Kidney epithelial cell (primary cell): ENCODE data around the gene NOP14. TPM values are rescaled to one million over a fixed set of nuclear protein-coding genes. Genes with fewer than 3 reads are reported as not detected.

Source experiments
- DNase-seq: peaks from one replicate; pipeline ENCODE4 v3.0.0-alpha.2; 2010; ENCODE audit warnings: low read depth
- H3K27me3 ChIP-seq: 2 replicates; pipeline ENCODE4 v1.6.0; 2011; ENCODE audit warnings: low read length; ENCODE audit not compliant: control insufficient read depth, insufficient read depth
- H3K36me3 ChIP-seq: 2 replicates; pipeline ENCODE4 v1.5.1; 2011; ENCODE audit warnings: low read length; ENCODE audit not compliant: control insufficient read depth, insufficient read depth
- H3K4me3 ChIP-seq: 2 replicates; pipeline ENCODE4 v1.5.1; 2011; ENCODE audit warnings: low read depth, mild to moderate bottlenecking, control low read depth, low read length
- CTCF ChIP-seq: IDR thresholded peaks from 2 replicates; pipeline ENCODE4 v1.5.1; 2011; ENCODE audit warnings: mild to moderate bottlenecking, moderate library complexity, low read length, control low read depth, inconsistent platforms; ENCODE audit not compliant: insufficient read depth, poor library complexity, severe bottlenecking
- total RNA-seq: library from RNA; depleted of rRNA; stranded (reverse); fragments of >200 nt; gene quantifications from 2 replicates; pipeline ENCODE4 v1.2.3, GENCODE V29; 2015

Gene NOP14
- total RNA-seq, 1 donor from 2014 or later, result 35.2 TPM

DNA sequence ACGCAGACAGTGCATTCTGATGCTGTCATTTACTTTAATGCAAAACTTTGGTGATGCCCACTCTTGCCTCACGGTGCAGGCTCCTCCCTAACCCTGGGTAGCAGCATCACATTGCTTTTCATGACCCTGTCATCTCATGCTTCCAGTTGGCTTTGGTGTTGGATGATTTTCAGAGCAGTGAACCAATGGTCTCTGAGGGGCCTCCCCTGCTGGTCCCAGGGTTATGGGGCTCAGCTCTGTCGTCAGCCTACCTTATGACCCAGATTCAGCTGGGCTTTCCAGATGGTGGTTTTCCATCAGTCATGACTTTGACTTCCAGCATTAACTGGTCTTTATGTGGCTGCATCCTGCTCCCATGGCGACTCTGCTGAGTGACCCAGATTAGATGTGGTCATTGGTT lies 56.0 kb downstream of the NOP14 start:
- TF ChIP-seq CTCF, result no peak
- no peaks in the 10 kb centered on the region for H3K27me3 ChIP-seq
- no peak for DNase-seq
- peaks cover 6% of the 10 kb centered on the region for H3K36me3 ChIP-seq
- no peak overlapping the region for H3K4me3 ChIP-seq

GRCh38 chr4:2906218-2906617 lies 57.0 kb downstream of the NOP14 start:
- Histone ChIP-seq H3K27me3 (no peaks in the 10 kb centered on the region), H3K4me3 (no peak overlapping the region), H3K36me3 (peaks cover 6% of the 10 kb centered on the region)
- TF ChIP-seq CTCF, result no peak
- no peak for DNase-seq

DNA sequence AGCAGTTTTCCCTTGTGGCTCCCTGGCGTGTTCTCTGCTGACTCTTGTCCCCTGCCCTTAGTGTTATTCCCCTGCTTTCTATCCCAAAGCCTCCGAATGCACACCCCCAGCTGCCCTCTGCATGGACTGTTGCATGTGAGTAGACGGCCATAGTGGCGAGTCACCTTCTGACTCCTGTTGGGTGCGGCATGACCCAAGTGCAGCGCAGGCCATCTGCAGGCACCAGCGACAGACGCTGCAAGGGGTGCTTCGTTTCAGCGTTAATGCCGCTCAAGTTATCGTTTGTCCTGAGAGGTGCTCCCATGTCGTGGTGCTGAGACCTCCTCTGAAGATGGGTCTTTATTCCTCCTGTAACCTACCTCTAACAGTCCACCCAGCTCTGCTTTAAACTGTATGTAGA lies 57.7 kb downstream of the NOP14 start:
- no peak overlapping the region for H3K4me3 ChIP-seq
- H3K36me3 ChIP-seq, result peaks cover 4% of the 10 kb centered on the region
- H3K27me3 ChIP-seq, result no peaks in the 10 kb centered on the region
- DNase-seq, result no peak
- TF ChIP-seq CTCF, result no peak

DNA sequence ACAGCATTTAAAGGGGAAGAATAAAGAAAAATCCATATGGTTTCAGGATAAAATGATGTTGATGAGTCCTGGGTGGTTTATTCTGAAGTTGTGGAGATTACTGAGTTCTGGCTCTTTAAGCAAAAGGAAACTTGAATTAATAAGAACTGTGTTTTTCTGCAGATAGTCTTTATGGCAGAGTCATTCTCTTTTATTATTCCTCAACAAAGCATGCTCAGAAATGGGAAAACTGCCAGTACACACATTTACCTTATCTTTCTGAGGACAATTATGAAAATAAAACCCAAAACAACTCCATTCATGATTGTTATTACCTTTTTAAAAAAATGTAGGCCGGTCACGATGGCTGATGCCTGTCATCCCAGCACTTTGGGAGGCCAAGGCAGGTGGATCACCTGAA lies 61.1 kb downstream of the NOP14 start:
- no peak for DNase-seq
- H3K36me3 ChIP-seq, result peaks cover 6% of the 10 kb centered on the region
- no peak overlapping the region for H3K4me3 ChIP-seq
- H3K27me3 ChIP-seq, result no peaks in the 10 kb centered on the region
- TF ChIP-seq CTCF, result no peak

DNA sequence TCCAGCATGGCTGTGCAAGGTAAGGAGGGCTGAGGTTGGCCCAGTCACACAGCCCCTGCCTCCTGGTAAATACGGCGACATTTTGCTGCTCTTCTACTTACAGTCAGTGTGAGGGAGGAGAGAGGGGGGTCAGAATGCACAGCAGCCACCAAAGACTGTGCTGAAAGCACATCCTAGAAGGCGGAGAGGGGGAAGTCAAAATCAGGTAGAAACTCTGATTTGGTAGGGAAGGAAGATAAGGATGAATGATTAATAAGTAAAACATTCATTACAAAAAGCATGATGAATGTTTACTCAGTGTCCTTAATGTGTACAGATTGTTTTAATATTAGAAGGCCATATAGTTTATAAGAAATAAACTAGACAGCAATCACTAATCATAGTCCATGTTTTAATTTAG lies 62.0 kb downstream of the NOP14 start:
- DNase-seq, result no peak
- Histone ChIP-seq H3K27me3 (no peaks in the 10 kb centered on the region), H3K4me3 (no peak overlapping the region), H3K36me3 (peaks cover 6% of the 10 kb centered on the region)
- TF ChIP-seq CTCF, result no peak

GRCh38 chr4:2900741-2901140 lies 62.5 kb downstream of the NOP14 start:
- Histone ChIP-seq H3K27me3 (no peaks in the 10 kb centered on the region), H3K4me3 (no peak overlapping the region), H3K36me3 (peaks cover 6% of the 10 kb centered on the region)
- DNase-seq, result no peak
- TF ChIP-seq CTCF, result no peak
